Right lobe of liver (tissue), 6 donors: ENCODE results near the gene RBFOX1. TPM values are rescaled to one million over a fixed set of nuclear protein-coding genes. Genes with fewer than 3 reads are reported as not detected.

Experiments used
- ATAC-seq, 4 donors: fragments of 200-7000 bp; cut with Tn5 transposase; one replicate each; pipeline ENCODE4 v1.9.1; 2020; ENCODE audit warnings: mild to moderate bottlenecking in 4 of 4, moderate library complexity in 4 of 4
- DNase-seq, 3 donors: peaks; one replicate each; pipeline ENCODE4 v3.0.0-alpha.2; 2020
- H3K27ac ChIP-seq, 3 donors: fragments of 200-600 bp; one replicate each; pipeline ENCODE4 v1.8.0; 2022
- H3K27me3 ChIP-seq, 2 donors: fragments of 200-600 bp; one replicate each; pipeline ENCODE4 v1.8.0; 2022
- H3K36me3 ChIP-seq, 4 donors: fragments of 200-600 bp; sonication (generic) in 1 of 4; one replicate each; pipeline versions ENCODE4 v1.5.1 to v1.8.0; 2017 to 2022; ENCODE audit warnings: control low read depth in 1 of 4
- H3K4me1 ChIP-seq, 4 donors: fragments of 200-600 bp; sonication (generic) in 1 of 4; one replicate each; pipeline versions ENCODE4 v1.5.1 to v1.8.0; 2017 to 2022; ENCODE audit warnings: control low read depth in 1 of 4
- H3K4me3 ChIP-seq, 3 donors: fragments of 200-600 bp; one replicate each; pipeline ENCODE4 v1.8.0; 2022
- H3K9me3 ChIP-seq, 4 donors: fragments of 200-600 bp; sonication (generic) in 1 of 4; one replicate each; pipeline versions ENCODE4 v1.5.1 to v1.8.0; 2017 to 2022; ENCODE audit warnings: control low read depth in 1 of 4
- POLR2A ChIP-seq: fragments of 450-650 bp; IDR thresholded peaks from one replicate; pipeline ENCODE4 v1.6.1; 2017; ENCODE audit warnings: antibody characterized with exemption, mild to moderate bottlenecking
- WGBS: methylation state at CpG from one replicate; pipeline ENCODE4 v1.1.6; 2018; ENCODE audit warnings: low coverage, low lambda C conversion rate; ENCODE audit not compliant: insufficient coverage; ENCODE audit errors: missing lambda C conversion rate; 5-methylcytosine and 5-hydroxymethylcytosine counted together
- intact Hi-C, 2 donors: fragments of 100-400 bp; cut with DNase I; formaldehyde crosslinking; loops; one replicate each; pipeline versions ENCODE4 v1.11.2 to v1.14.1; 2022
- total RNA-seq, 6 experiments: library from RNA; depleted of rRNA in 2 of 6; stranded (reverse); fragments of >200 nt in 2 of 6; fragmentation: NEBNext Ultra II Directional in 3 of 6; extraction: Animal tissue kit (Norgen Biotek cat#: 25700) in 3 of 6; gene quantifications; one replicate each; pipeline versions ENCODE4 v1.1.0 to v1.2.4, GENCODE V29; 2016 to 2023
- TF ChIP-seq, protein P1 (sequence below), 4 donors: fragments of 200-600 bp in 3 of 4; fragments of 450-650 bp in 1 of 4; IDR thresholded peaks; one replicate each; pipeline versions ENCODE4 v1.5.1 to v1.8.0; 2016 to 2022; ENCODE audit warnings: antibody characterized with exemption in 4 of 4, mild to moderate bottlenecking in 2 of 4
- donor health status: DM: no; HTN: yes; CAD: no.
- donor health status: DM: no; HTN: no; CAD: no.
- donor health status: DM: no; HTN: no; CAD: no.
- donor health status: DM: no; HTN: yes; CAD: no.
- donor health status: DM: no; HTN: yes; CAD: no.

RBFOX1 gene
- total RNA-seq, 6 experiments from 2014 or later: 0.19 TPM; not detected in 5

DNA sequence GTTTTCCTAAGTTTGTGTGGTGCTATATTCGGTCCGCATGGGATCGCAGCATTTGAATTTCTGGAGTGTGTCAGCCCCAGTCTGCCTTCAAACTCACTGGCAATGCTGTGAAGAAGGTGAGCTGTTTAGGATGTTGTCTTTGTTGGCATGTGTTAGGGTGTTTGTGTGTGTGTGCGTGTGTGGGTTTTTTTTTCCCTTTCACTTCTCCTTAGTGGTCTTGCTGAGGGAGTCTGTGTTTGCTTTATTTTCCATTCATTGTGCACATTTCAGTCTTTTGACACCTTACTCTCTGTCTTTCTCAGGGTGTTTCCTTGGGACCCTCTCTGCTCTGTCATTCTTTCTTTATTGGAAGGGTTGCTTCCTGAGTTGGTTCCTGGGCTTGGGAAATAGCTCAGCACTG lies 27.7 kb upstream of the RBFOX1 start:
- peaks cover 0 to 3% of the 10 kb centered on the region in 2 donors for H3K27me3 ChIP-seq
- no peaks in the 10 kb centered on the region for H3K36me3 ChIP-seq
- DNase-seq: no peak
- intact Hi-C loops: no loop called here
- TF ChIP-seq, protein P1, sequence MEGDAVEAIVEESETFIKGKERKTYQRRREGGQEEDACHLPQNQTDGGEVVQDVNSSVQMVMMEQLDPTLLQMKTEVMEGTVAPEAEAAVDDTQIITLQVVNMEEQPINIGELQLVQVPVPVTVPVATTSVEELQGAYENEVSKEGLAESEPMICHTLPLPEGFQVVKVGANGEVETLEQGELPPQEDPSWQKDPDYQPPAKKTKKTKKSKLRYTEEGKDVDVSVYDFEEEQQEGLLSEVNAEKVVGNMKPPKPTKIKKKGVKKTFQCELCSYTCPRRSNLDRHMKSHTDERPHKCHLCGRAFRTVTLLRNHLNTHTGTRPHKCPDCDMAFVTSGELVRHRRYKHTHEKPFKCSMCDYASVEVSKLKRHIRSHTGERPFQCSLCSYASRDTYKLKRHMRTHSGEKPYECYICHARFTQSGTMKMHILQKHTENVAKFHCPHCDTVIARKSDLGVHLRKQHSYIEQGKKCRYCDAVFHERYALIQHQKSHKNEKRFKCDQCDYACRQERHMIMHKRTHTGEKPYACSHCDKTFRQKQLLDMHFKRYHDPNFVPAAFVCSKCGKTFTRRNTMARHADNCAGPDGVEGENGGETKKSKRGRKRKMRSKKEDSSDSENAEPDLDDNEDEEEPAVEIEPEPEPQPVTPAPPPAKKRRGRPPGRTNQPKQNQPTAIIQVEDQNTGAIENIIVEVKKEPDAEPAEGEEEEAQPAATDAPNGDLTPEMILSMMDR (IDR thresholded peaks at IDR 0.05): no peak
- no peak for TF ChIP-seq POLR2A
- no peaks in the 10 kb centered on the region for H3K4me1 ChIP-seq
- no peaks in the 10 kb centered on the region for H3K9me3 ChIP-seq
- no peak overlapping the region for H3K4me3 ChIP-seq
- H3K27ac ChIP-seq: no peak overlapping the region
- no peak for ATAC-seq
- 10% methylated on average over 4 of the region's 4 CpGs for WGBS

DNA sequence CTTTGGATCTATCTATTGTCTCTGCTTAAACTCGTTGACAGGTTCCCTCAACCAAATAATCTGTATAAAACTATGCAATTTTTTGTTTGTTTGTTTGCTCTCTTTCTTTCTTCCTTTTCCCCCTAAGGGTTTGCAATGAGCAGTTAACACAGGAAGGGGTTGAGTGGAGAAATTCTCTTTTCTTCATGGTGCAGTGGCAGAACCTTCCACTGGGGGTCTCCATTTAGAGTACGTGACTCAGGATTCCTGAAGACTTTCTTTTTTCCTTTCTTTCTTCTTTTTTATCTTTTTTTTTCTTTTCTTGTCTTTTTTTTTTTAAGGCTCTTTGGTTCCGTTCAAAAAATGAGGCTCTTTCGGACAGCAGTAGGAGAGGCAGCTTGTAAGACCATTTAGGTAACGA lies 19.5 kb upstream of the RBFOX1 start:
- H3K4me3 ChIP-seq: no peak overlapping the region
- H3K4me1 ChIP-seq: no peaks in the 10 kb centered on the region
- TF ChIP-seq POLR2A: no peak
- TF ChIP-seq, protein P1 (IDR thresholded peaks at IDR 0.05): peak in 3 of 4 donors; percentile 16 to 23 (median 23)
- peaks cover 0 to 6% of the 10 kb centered on the region in 2 donors for H3K27me3 ChIP-seq
- ATAC-seq (no peak), DNase-seq (no peak)
- no peak overlapping the region for H3K27ac ChIP-seq
- WGBS: 28% methylated on average over 5 of the region's 5 CpGs
- intact Hi-C loops: no loop called here
- H3K36me3 ChIP-seq: no peaks in the 10 kb centered on the region
- H3K9me3 ChIP-seq: no peaks in the 10 kb centered on the region

DNA sequence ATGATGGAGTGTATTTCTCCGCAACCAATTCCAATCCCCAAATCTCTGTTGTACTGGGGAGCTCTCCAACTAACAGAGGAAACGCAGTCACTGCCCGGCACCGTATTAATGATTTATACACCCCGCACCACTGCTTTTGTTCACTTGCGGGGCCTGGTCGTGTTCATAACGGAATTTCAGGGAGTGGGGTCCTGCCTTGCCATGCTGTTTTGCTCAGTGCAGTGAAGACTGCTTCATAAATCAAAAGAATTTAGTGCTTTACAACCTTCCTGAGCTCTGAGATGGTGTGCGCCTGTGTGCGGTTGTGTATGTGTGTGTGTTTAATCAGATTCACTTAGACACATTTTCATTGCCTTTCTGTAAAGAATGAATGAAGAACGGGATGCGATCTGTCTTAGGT lies 18.5 kb upstream of the RBFOX1 start:
- H3K36me3 ChIP-seq: no peaks in the 10 kb centered on the region
- ATAC-seq: no peak
- peaks cover 0 to 6% of the 10 kb centered on the region in 2 donors for H3K27me3 ChIP-seq
- no peak overlapping the region for H3K27ac ChIP-seq
- no peak overlapping the region for H3K4me3 ChIP-seq
- intact Hi-C loops: no loop called here
- WGBS: 55% methylated on average over 12 of the region's 12 CpGs
- no peaks in the 10 kb centered on the region for H3K9me3 ChIP-seq
- TF ChIP-seq POLR2A: no peak
- TF ChIP-seq, protein P1 (IDR thresholded peaks at IDR 0.05): no peak
- no peaks in the 10 kb centered on the region for H3K4me1 ChIP-seq
- DNase-seq: no peak

DNA sequence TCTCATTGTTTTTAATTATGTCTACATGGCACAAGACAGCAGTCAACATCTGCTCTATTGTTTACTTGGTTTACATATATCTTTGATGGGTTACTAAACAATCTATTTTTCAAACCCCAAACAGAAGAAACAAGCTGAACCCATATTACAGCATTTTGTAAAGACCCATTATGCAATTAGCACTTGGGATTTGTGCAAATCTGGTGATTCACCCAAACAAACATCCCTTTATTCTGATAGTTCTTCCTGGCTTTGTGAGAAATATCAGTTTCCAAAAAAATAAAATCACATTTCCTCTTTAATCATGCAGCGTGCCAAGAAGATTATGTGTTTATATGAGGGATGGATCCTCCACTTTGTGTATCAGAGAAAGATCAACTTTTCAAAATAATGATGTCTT lies 16.8 kb upstream of the RBFOX1 start:
- H3K27me3 ChIP-seq: no peaks in the 10 kb centered on the region
- H3K9me3 ChIP-seq: no peaks in the 10 kb centered on the region
- no peak overlapping the region for H3K27ac ChIP-seq
- TF ChIP-seq, protein P1 (IDR thresholded peaks at IDR 0.05): no peak
- TF ChIP-seq POLR2A: no peak
- 25% methylated on average over 1 of the region's 1 CpG for WGBS
- no peaks in the 10 kb centered on the region for H3K36me3 ChIP-seq
- intact Hi-C loops: no loop called here
- no peak for DNase-seq
- no peaks in the 10 kb centered on the region for H3K4me1 ChIP-seq
- no peak for ATAC-seq
- H3K4me3 ChIP-seq: no peak overlapping the region

DNA sequence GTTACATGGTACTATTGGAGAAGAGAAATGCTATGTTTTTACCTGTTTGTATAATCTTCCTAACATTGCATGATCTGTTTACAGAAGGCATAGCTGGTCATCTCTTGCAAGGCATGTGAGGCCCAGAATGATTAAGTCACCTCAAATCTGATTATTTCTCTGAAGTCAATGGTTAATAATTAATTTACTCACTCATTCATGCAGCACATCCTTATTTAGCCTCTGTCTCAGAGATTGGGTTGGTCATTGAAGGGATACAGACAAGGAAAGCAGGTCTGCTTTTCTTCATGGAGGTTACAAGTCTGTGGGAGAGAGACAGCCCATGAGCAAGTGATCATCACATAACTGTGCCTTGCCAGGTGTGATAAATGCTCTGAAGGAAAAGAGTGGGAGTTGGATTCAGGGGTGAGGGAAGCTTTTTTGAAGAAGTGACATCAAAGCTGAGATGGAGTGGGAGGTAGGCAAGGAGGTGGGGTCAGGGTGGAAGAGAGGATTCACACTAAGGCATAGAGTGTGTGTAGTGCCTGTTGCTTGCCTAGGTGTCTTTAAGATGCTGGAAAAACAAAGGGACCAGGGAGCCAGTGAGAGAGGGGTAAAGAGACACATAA lies 16.3 kb upstream of the RBFOX1 start:
- Histone ChIP-seq H3K27me3 (no peaks in the 10 kb centered on the region), H3K27ac (no peak overlapping the region), H3K9me3 (no peaks in the 10 kb centered on the region), H3K36me3 (no peaks in the 10 kb centered on the region), H3K4me1 (no peaks in the 10 kb centered on the region), H3K4me3 (no peak overlapping the region)
- TF ChIP-seq, protein P1 (IDR thresholded peaks at IDR 0.05): no peak
- TF ChIP-seq POLR2A: no peak
- ATAC-seq (no peak), DNase-seq (no peak)
- intact Hi-C loops: no loop called here
